ENCODE results near the gene SLC25A12.

DNA sequence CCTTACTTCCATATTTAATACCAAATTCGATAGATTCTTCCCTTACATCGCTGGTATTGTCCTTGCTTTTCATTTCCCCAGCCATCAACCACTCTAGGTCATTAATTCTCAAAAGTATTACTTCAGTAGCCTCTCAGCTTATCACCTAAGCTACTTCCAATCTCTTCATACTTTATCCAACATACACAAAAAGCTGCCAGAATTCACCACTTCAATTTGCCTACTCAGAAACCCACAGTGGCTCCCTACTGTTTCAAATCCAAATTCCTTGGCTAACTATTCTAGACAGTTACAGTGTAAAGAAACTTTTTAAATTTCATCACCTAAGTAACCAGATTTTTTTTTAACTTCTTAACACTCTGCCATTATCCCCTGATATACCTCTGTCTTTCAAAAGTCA, 4.7 kb downstream of the SLC25A12 start:
- TF ChIP-seq POLR2AphosphoS5 (IDR thresholded peaks at IDR 0.05; ENCODE audit: borderline replicate concordance, low read depth, low read length) (no peak), EZH2 (IDR thresholded peaks at IDR 0.05) (no peak), FOXP2 (optimal IDR thresholded peaks at IDR 0.05; ENCODE audit: control extremely low read depth, extremely low read length, insufficient read depth) (no peak)

All from SK-N-MC (cell line).